Measurements from ENCODE around the gene CRYGS.
A peak's percentile ranks its signal among the peaks of the same experiment; 100 is the strongest.

CRYGS gene

DNA sequence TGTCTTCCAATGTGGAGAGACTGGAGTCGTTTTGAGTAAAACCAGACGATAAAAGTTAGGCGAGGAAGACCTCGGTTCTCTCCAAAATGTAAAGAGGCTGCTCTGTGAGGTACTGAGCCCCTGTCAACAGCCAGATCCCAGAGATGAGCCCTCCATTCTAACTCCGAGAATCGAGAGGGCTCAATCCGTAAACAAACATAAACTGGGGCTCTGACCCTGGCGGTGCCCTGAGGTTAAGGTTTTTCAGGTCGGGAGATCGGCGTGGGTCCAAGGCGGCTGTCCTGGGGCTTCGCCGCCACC lies 22.5 kb upstream of the CRYGS start:
- TF ChIP-seq, protein P1, sequence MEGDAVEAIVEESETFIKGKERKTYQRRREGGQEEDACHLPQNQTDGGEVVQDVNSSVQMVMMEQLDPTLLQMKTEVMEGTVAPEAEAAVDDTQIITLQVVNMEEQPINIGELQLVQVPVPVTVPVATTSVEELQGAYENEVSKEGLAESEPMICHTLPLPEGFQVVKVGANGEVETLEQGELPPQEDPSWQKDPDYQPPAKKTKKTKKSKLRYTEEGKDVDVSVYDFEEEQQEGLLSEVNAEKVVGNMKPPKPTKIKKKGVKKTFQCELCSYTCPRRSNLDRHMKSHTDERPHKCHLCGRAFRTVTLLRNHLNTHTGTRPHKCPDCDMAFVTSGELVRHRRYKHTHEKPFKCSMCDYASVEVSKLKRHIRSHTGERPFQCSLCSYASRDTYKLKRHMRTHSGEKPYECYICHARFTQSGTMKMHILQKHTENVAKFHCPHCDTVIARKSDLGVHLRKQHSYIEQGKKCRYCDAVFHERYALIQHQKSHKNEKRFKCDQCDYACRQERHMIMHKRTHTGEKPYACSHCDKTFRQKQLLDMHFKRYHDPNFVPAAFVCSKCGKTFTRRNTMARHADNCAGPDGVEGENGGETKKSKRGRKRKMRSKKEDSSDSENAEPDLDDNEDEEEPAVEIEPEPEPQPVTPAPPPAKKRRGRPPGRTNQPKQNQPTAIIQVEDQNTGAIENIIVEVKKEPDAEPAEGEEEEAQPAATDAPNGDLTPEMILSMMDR (IDR thresholded peaks at IDR 0.05; ENCODE audit: control insufficient read depth, insufficient read depth, low read depth, low read length, missing control alignments), result no peak
- no peak for DNase-seq (ENCODE audit: low read depth)
- H3K4me3 ChIP-seq (ENCODE audit: control insufficient read depth, low read depth, low read length), result peak overlapping the region; percentile 97

- DNase-seq (ENCODE audit: low read depth), result no peak
- no peak overlapping the region for H3K4me3 ChIP-seq (ENCODE audit: control insufficient read depth, low read depth, low read length)
- TF ChIP-seq, protein P1 (IDR thresholded peaks at IDR 0.05; ENCODE audit: control insufficient read depth, insufficient read depth, low read depth, low read length, missing control alignments), result no peak
These were observed 20.4 kb upstream of the CRYGS start for GRCh38 chr3:186564586-186564985.

DNA sequence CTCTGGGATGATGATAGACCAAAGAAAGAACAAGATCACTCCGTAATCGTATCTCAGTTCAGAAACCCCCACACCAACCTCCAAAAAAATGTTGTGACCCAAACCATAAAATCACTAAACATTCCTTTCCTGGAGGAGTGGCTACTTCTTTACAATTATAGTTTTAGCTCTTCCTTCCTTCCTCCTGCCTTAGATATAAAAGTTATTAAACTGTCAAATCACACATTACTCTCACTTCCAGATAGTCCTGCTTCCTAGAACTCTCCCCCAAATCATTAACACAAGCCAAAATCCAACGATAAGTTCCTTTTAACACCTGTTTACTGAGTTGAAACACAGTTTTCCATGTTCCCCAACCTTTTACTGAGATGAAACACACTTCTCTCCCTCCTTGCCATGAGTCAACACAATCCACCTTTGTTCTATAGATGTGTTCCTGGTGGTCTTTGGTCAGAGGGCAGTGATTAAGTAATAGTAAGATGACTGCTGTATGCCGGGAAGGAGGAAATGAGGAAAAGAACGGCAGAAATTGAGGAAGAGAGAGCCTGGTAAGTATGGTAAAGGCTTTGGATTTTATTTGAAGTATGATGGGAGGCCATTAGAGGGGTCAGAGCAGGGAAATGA lies 8.3 kb upstream of the CRYGS start:
- H3K4me3 ChIP-seq (ENCODE audit: control insufficient read depth, low read depth, low read length), result no peak overlapping the region
- TF ChIP-seq, protein P1 (IDR thresholded peaks at IDR 0.05; ENCODE audit: control insufficient read depth, insufficient read depth, low read depth, low read length, missing control alignments), result no peak

DNA sequence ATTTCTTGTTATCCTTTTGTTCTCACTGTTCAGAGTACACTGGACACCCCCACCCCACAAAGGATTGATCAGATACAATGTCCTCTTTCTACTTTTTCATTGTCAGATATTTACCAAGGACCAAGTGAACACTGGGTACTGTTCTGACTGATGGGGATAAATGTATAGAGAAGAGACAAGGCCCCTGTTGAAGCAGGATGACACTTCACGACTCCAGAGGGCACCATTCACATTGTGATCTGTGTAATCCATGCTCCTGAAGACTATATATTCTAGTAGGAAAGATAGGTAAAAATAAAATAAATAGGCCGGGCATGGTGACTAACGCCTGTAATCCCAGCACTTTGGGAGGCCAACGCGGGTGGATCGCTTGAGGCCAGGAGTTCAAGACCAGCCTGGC lies 7.2 kb upstream of the CRYGS start:
- DNase-seq (ENCODE audit: low read depth), result no peak
- H3K4me3 ChIP-seq (ENCODE audit: control insufficient read depth, low read depth, low read length), result no peak overlapping the region
- TF ChIP-seq, protein P1 (IDR thresholded peaks at IDR 0.05; ENCODE audit: control insufficient read depth, insufficient read depth, low read depth, low read length, missing control alignments), result no peak

More for the DNA sequence above, 8.3 kb upstream of the CRYGS start:
- DNase-seq (ENCODE audit: low read depth), result no peak

DNA sequence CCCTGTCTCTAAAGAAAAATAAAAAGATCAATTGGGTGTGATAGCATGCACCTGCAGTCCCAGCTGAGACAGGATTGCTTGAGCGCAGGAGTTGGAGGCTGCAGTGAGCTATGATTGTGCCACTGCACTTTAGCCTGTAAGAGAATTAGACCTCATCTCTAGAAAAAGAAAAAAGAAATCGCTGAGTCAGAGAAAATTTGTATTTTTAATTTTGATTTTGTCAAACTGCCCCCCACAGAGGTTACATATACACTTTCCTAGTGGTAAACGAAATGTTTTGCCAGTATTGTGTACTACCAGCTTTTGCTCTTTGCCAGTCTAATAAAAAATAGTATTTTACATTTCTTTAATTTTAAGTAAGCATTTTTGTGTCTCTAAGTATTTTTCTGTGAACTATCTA lies 5.3 kb upstream of the CRYGS start:
- H3K4me3 ChIP-seq (ENCODE audit: control insufficient read depth, low read depth, low read length), result no peak overlapping the region
- no peak for DNase-seq (ENCODE audit: low read depth)
- TF ChIP-seq, protein P1 (IDR thresholded peaks at IDR 0.05; ENCODE audit: control insufficient read depth, insufficient read depth, low read depth, low read length, missing control alignments), result no peak

GRCh38 chr3:186540835-186541226 lies 3.3 kb downstream of the CRYGS start:
- no peak for DNase-seq (ENCODE audit: low read depth)
- TF ChIP-seq, protein P1 (IDR thresholded peaks at IDR 0.05; ENCODE audit: control insufficient read depth, insufficient read depth, low read depth, low read length, missing control alignments), result no peak
- H3K4me3 ChIP-seq (ENCODE audit: control insufficient read depth, low read depth, low read length), result no peak overlapping the region

Measured in AG09309 (cell line).